ENCODE measurements around the gene GPT2.
"Not testable (repeated sequence)": the region's sequence is repeated elsewhere in the genome, so short reads cannot be mapped to it uniquely, and the experiment has no call there.

GPT2 gene

GRCh38 chr16:46923513-46924295 lies 39.5 kb downstream of the GPT2 start:
- no peak for DNase-seq

DNA sequence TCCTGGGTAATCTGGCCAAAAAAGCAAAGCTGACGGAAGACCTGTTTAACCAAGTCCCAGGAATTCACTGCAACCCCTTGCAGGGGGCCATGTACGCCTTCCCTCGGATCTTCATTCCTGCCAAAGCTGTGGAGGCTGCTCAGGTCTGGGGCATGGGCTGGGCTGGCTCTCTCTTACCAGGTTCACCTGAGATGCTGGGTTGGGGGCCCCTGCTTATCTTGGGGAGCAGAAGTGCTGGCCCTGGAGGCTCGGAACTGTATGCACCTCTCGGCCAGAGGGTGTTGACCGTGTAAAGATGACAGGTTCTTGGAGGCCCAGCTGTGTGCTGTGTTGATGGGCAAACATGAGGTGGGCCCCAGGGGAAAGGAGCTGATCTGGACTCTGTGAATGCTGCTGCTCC lies 40.2 kb downstream of the GPT2 start:
- no peak for DNase-seq

- DNase-seq = no peak
These were observed 42.5 kb downstream of the GPT2 start for GRCh38 chr16:46926470-46927225.

DNA sequence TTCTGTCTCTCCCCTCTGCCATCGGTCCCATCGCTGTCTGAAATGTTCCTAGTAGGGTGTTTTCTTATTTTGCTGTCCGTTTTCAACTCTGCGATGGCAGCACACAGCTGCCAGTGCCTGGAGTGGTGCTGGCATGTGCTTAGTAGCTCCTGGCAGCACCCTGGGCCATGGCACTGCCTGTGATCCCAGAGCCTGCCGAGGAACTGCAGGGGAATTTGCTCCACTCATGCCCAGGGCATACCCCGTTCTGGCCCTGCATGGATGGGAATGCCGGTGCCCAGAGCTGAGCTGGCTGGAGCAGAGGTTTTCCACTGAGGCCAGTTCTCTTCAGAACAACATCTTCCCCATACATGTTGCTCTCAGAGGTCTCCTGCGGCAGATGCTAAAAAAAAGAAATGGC lies 43.1 kb downstream of the GPT2 start:
- no peak for DNase-seq

- no peak for DNase-seq
These were observed 44.6 kb downstream of the GPT2 start for GRCh38 chr16:46928811-46929210.

- DNase-seq = peak; percentile 80
These were observed 45.5 kb downstream of the GPT2 start for GRCh38 chr16:46929378-46930332.

GRCh38 chr16:46930861-46931260 lies 46.7 kb downstream of the GPT2 start:
- no peak for DNase-seq

DNA sequence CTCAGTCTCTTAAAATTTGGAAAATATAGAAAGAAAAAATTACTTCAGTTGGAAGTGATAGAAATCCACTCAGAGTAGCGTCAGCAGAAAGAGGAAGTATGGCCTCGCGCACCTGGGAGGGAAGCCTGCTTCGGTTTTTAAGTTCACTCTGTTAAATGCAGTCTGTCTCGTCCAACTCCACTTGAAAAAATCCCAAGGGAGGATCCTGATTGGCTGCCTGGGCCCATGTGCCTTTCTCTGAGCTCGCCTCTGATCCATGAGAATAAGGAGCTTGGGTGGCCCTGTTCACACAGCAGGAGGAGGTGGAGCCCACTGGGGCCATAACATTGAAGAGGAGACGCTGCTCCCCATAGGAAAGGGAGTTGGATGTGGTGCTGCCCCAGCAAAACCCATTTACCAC lies 48.6 kb downstream of the GPT2 start:
- no peak for DNase-seq

- DNase-seq = no peak
These were observed 53.4 kb downstream of the GPT2 start for GRCh38 chr16:46937536-46937935.

- not testable (repeated sequence) for DNase-seq
These were observed 60.6 kb downstream of the GPT2 start for GRCh38 chr16:46944713-46945112.

GRCh38 chr16:46947900-46948547 lies 63.9 kb downstream of the GPT2 start:
- DNase-seq = peak; percentile 31

DNA sequence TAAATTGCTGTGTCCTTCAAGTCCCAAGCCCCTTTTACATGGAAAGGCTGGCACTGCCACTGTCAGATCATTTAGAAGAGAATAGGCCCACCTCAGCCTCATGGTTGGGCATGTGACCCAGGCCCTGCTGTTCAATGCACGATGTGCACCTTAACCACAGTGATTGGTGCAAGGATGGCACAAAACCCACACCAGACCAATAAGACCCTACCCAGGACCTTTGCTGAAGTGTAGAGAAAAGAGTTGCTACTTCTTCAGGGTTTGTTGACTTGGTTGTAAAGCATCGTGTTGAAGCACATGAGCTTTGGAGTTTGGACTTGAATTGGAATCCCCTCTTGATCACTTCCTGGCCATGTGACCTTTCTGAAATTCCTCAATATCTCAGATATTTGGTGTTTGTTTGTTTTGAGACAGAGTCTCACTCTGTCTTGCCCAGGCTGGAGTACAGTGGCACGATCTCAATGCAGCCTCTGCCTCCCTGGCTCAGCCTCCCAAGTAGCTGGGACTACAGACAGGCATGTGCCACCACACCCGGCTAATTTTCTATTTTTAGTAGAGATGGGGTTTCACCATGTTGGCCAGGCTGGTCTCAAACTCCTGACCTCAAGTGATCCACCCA lies 64.5 kb downstream of the GPT2 start:
- DNase-seq = no peak

GRCh38 chr16:46949241-46949892 lies 65.2 kb downstream of the GPT2 start:
- no peak for DNase-seq

GRCh38 chr16:46950009-46950408 lies 65.8 kb downstream of the GPT2 start:
- DNase-seq = no peak

DNA sequence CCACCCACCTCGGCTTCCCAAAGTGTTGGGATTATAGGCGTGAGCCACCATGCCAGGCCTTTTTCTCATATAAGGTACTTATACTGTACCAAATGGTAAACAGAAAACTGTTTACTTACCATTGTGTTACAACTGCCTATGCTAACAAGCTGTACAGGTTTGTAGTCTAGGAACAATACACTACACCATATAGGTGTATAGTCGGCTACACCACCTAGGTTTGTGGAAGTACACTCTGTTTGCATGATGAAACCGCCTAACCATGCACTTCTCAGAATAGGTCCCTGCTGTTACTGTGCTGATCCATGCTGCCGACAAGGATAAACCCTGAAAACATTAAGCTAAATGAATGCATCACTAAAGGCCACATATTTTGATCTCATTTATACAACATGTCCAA lies 70.4 kb downstream of the GPT2 start:
- DNase-seq = no peak

GRCh38 chr16:46961373-46962353 lies 77.5 kb downstream of the GPT2 start:
- no peak for DNase-seq

- no peak for DNase-seq
These were observed 78.5 kb downstream of the GPT2 start for GRCh38 chr16:46962629-46963028.

DNA sequence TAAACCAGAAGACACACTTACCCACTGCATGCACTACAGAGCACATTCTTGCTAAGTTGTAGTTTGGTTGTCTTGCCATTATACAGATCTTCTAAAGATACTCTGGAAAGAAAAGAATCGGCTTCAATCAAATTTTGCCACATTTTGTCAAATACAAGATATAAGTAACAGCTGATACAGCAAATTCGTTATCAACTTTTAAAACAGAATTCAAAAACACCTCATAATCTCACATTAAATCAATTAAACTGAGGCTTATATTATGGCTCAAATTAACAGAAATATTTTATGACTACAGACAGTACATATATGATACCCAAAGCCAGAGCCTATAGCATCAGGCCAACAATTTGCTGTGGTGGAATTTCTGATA lies 83.9 kb downstream of the GPT2 start:
- no peak for DNase-seq

- DNase-seq = no peak
These were observed 85.9 kb downstream of the GPT2 start for GRCh38 chr16:46970089-46970488.

- DNase-seq = no peak
These were observed 87.1 kb downstream of the GPT2 start for GRCh38 chr16:46971271-46971670.

Measured in retina (tissue), 1 donor.